Mesothelial cell of epicardium (in vitro differentiated cells): ENCODE results near the gene FASTKD2. TPM values are rescaled to one million over a fixed set of nuclear protein-coding genes. Genes with fewer than 3 reads are reported as not detected.

ENCODE experiments used
- DNase-seq, 2 experiments: peaks; one replicate each; pipeline ENCODE4 v3.0.0; 2021; ENCODE audit warnings: low spot score in 2 of 2; ENCODE audit not compliant: unreplicated experiment in 2 of 2
- H3K27ac Mint-ChIP-seq: 2 replicates; pipeline ENCODE4 v1.8.0; 2021; ENCODE audit warnings: mixed read lengths
- H3K27me3 Mint-ChIP-seq: 2 replicates; pipeline ENCODE4 v1.8.0; 2021; ENCODE audit warnings: low read depth, mixed read lengths
- H3K36me3 Mint-ChIP-seq: 2 replicates; pipeline ENCODE4 v1.8.0; 2021; ENCODE audit warnings: mixed read lengths
- H3K4me1 Mint-ChIP-seq: 2 replicates; pipeline ENCODE4 v1.8.0; 2021; ENCODE audit warnings: mixed read lengths
- H3K4me3 Mint-ChIP-seq: 2 replicates; pipeline ENCODE4 v1.8.0; 2021; ENCODE audit warnings: mild to moderate bottlenecking, moderate library complexity, mixed read lengths
- H3K9me3 Mint-ChIP-seq: 2 replicates; pipeline ENCODE4 v1.8.0; 2021; ENCODE audit warnings: mixed read lengths
- total RNA-seq: library from RNA; stranded (reverse); gene quantifications from 3 replicates; pipeline ENCODE4 v1.2.1, GENCODE V29; 2021
- TF ChIP-seq, protein P1 (sequence below): fragments of 200-600 bp; sonication (generic); IDR thresholded peaks from one replicate; pipeline ENCODE4 v1.5.0; 2021; ENCODE audit warnings: antibody characterized with exemption; ENCODE audit not compliant: unreplicated experiment

Gene FASTKD2
- total RNA-seq, 1 donor from 2014 or later: 29.5 TPM

DNA sequence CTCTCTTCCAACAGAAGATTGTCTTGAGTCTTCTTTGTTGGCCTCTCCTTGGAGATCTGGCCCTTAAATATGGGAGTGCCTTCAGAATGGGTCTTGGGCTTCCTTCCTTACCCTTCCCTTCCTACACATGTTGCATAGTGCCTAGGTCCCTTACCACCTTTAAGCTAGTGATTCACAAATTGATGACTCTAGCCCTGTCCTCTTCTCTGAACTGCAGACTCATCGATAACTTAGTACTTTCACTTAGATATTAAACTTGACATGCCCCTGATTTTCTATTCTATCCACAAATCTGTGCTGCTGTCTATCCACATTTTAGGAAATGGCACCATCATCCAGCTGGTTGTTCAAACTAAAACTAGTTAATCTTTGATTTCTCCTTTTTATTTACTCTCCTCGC is 38.1 kb upstream of the FASTKD2 start:
- Mint-ChIP-seq H3K36me3 (no peaks in the 10 kb centered on the region), H3K27ac (no peak overlapping the region), H3K9me3 (peaks cover 1% of the 10 kb centered on the region), H3K4me3 (no peak overlapping the region), H3K27me3 (peaks cover 34% of the 10 kb centered on the region), H3K4me1 (no peaks in the 10 kb centered on the region)
- DNase-seq: no peak
- TF ChIP-seq, protein P1, sequence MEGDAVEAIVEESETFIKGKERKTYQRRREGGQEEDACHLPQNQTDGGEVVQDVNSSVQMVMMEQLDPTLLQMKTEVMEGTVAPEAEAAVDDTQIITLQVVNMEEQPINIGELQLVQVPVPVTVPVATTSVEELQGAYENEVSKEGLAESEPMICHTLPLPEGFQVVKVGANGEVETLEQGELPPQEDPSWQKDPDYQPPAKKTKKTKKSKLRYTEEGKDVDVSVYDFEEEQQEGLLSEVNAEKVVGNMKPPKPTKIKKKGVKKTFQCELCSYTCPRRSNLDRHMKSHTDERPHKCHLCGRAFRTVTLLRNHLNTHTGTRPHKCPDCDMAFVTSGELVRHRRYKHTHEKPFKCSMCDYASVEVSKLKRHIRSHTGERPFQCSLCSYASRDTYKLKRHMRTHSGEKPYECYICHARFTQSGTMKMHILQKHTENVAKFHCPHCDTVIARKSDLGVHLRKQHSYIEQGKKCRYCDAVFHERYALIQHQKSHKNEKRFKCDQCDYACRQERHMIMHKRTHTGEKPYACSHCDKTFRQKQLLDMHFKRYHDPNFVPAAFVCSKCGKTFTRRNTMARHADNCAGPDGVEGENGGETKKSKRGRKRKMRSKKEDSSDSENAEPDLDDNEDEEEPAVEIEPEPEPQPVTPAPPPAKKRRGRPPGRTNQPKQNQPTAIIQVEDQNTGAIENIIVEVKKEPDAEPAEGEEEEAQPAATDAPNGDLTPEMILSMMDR: no peak

DNA sequence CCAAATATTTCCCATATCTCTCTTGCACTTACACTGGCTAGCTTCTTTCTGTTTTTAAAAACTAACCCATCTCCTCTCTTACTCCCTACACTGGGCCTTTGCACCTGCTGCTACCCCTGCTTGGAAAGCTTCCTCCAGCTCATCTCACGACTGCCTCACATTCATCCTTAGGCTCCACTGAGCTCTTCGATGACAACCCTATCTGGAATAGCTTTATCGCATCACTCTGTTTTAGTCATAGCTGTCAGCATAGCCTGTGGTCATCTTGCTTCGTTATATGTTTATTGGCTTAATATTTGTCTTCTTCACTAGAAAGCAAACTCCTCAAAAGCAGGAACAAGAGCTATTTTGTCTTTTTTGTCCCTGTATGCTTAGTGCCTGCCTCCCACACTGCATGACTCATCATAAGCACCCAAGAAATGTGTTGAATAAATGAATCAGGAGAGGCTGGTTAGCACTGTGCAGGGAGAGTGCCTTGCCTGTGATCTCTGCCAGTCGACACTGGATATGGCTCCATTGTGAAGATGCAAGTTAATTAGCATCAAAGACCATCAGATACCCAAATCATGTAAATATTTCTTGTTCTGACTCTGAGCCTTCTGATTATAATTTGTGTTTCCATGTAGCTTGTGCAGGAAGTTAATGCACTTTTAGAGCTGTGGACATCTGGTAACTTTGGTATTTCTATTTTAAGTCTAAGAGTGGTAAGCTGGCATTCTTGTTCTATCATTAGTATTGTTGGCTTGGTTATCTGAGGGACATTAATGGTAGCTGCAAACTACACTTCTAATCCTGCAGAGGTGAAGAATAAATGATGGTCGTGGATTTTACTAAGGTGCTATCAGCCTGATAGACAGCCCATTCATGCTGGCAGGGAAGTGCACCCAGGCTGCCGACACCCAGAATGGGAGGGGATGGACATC is 36.9 kb upstream of the FASTKD2 start:
- no peaks in the 10 kb centered on the region for H3K4me1 Mint-ChIP-seq

DNA sequence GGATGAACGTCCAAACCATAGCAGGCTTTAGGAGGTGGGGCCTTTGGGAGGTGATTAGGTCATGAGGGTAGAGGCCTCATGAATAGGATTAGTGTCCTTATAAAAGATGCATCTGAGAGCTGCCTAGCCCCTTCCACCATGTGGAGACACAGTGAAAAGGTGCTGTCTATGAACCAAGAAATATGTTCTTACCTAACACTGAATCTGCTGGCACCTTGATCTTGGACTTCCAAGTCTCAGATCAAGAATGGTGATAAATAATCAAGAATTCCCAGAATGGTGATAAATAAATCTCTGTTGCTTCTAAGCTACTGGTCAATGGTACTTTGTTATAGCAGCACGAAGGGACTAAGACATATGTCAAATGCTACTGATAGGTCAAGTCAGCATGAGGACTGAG is 32.1 kb upstream of the FASTKD2 start:
- Mint-ChIP-seq H3K4me1 (no peaks in the 10 kb centered on the region), H3K27me3 (peaks cover 28% of the 10 kb centered on the region), H3K36me3 (no peaks in the 10 kb centered on the region), H3K4me3 (no peak overlapping the region), H3K9me3 (no peaks in the 10 kb centered on the region), H3K27ac (no peak overlapping the region)
- DNase-seq: no peak
- TF ChIP-seq, protein P1: no peak

More for the DNA sequence above, 36.9 kb upstream of the FASTKD2 start:
- H3K27ac Mint-ChIP-seq: no peak overlapping the region
- H3K27me3 Mint-ChIP-seq: peaks cover 37% of the 10 kb centered on the region
- no peaks in the 10 kb centered on the region for H3K9me3 Mint-ChIP-seq
- no peak for DNase-seq
- H3K4me3 Mint-ChIP-seq: no peak overlapping the region
- no peaks in the 10 kb centered on the region for H3K36me3 Mint-ChIP-seq
- TF ChIP-seq, protein P1: no peak

DNA sequence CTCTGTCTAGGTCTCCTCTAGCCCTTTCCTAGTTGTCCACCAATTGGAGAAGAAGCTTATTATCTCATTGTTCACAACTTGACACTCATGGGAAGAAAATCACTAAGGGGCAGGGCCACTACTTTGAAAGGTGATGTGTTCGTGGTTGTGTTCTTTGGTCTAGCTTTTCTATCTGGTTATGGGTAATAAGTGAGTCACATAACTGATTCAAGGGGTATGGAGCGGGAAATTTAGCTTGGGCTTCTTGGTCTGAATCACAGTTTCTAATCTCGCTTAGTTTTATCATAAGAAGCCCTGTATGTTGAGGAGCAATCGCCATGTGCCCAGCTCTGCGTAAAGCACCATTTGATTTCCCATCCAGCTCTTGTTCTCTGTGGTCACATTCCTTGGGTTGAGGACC is 28.5 kb upstream of the FASTKD2 start:
- no peak overlapping the region for H3K4me3 Mint-ChIP-seq
- TF ChIP-seq, protein P1: no peak
- no peak overlapping the region for H3K27ac Mint-ChIP-seq
- H3K9me3 Mint-ChIP-seq: no peaks in the 10 kb centered on the region
- no peak for DNase-seq
- no peaks in the 10 kb centered on the region for H3K36me3 Mint-ChIP-seq
- H3K4me1 Mint-ChIP-seq: no peaks in the 10 kb centered on the region
- H3K27me3 Mint-ChIP-seq: peaks cover 41% of the 10 kb centered on the region

DNA sequence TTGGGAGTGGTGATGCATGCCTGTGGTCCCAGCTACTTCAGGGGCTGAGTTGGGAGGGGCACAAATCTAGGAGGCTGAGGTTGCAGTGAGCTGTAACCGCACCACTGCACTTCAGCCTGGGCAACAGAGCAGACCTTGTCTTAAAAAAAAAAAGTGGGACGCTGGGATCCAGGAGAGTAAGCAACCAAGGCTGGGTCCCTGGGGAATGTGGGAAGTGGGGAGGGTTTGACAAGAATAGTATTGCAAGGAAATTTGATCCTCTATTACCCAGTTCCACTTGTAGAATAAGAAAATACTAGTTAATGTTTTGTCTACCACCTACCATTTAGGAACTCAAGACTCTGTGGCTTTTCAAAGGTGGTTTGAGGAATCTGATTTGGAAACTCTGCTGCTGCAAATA is 26.1 kb upstream of the FASTKD2 start:
- H3K27ac Mint-ChIP-seq: no peak overlapping the region
- peaks cover 48% of the 10 kb centered on the region for H3K27me3 Mint-ChIP-seq
- no peak for DNase-seq
- H3K4me3 Mint-ChIP-seq: no peak overlapping the region
- H3K36me3 Mint-ChIP-seq: no peaks in the 10 kb centered on the region
- no peaks in the 10 kb centered on the region for H3K4me1 Mint-ChIP-seq
- no peaks in the 10 kb centered on the region for H3K9me3 Mint-ChIP-seq
- TF ChIP-seq, protein P1: no peak
